ENCODE results near the gene COL5A3. TPM values are rescaled to one million over a fixed set of nuclear protein-coding genes. Genes with fewer than 3 reads are reported as not detected.

COL5A3 gene
- total RNA-seq, 2 donors from 2014 or later: 3.4 to 9.6 TPM

DNA sequence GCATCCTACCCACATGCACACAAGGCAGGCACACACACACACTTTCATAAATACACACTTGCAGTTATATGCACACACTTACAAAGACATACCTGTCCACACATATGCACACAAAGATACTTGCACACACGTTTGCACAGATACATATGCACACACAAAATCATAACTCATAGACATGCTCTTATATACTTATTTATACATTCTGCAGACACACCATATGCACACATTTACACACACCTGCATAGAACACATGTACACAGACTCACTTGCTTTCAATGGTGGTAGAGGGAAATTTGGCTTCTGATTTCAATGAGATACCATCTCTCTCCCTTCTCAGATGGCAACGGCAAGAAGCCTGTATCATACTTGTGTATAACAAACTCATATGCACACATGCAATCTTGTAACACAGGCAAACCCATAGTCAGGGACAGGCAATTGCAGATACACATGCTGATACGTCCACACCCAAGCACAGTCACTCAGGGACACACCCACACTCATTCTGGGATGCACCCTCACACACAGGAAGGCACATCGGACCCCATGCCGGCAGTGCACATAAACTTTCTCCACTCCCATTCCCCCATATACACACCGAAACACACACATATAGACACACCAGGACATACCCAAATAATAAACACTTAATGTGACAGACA, 98.6 kb downstream of the COL5A3 start:
- Histone ChIP-seq H3K27ac (no peak overlapping the region), H3K4me1 (peaks cover 18% of the 10 kb centered on the region), H3K27me3 (no peaks in the 10 kb centered on the region), H3K4me3 (no peak overlapping the region), H3K9me3 (no peaks in the 10 kb centered on the region), H3K36me3 (replicated peaks in 1 of 2; ENCODE audit: insufficient read depth in 1 of 2, low read depth in 2 of 2) (no peaks in the 10 kb centered on the region)
- DNase-seq: no peak
- WGBS, 2 donors: 57% methylated on average over 6 of the region's 6 CpGs
- no peak for ATAC-seq
- no peak for TF ChIP-seq CTCF (IDR thresholded peaks at IDR 0.05)
- no peak for TF ChIP-seq POLR2A (IDR thresholded peaks at IDR 0.05)
- intact Hi-C loops (cut with DNase I): no loop called here

GRCh38 chr19:9910625-9911024, 99.7 kb downstream of the COL5A3 start:
- Histone ChIP-seq H3K27ac (no peak overlapping the region), H3K4me3 (no peak overlapping the region), H3K36me3 (replicated peaks in 1 of 2; ENCODE audit: insufficient read depth in 1 of 2, low read depth in 2 of 2) (no peaks in the 10 kb centered on the region), H3K4me1 (peaks cover 18% of the 10 kb centered on the region), H3K27me3 (no peaks in the 10 kb centered on the region), H3K9me3 (no peaks in the 10 kb centered on the region)
- 78 to 100% methylated on average over 1 of the region's 1 CpG for WGBS, 2 donors
- intact Hi-C loops (cut with DNase I): no loop called here
- TF ChIP-seq CTCF (IDR thresholded peaks at IDR 0.05) (no peak), POLR2A (IDR thresholded peaks at IDR 0.05) (no peak)
- ATAC-seq: no peak
- DNase-seq: no peak

Small RNA genes within 50 kb of the gene (microRNA-seq; reads per million reads assigned to microRNA genes)
- gene MIR5589 (ENCODE audit: borderline number of aligned reads in 2 of 2, borderline replicate concordance in 2 of 2): 0 to 1.4 reads per million in 2 donors

Small RNA genes within 50 kb of the gene (small RNA-seq; reads per million reads assigned to genes)
- gene MIR5589: not detected

Other genes starting within 250 kb of the COL5A3 start
- gene ZNF846, start 241.8 kb downstream of the COL5A3 start, total RNA-seq: 1 to 10 TPM; 4.0 to 4.7 TPM
- 10 to 100 TPM; 16.1 to 25.4 TPM for gene FBXL12, start 191.4 kb downstream of the COL5A3 start, total RNA-seq
- gene UBL5, start 182.6 kb downstream of the COL5A3 start, total RNA-seq: 100 to 1,000 TPM; 113 to 120 TPM
- gene PIN1, start 175.2 kb downstream of the COL5A3 start, total RNA-seq: 10 to 100 TPM; 22.7 to 27.0 TPM
- 10 to 100 TPM in 1 of 2 donors, 1 to 10 TPM in 1; 3.1 to 11.9 TPM for gene OLFM2, start 74.0 kb downstream of the COL5A3 start, total RNA-seq
- gene RDH8, start 3.0 kb upstream of the COL5A3 start, total RNA-seq: not detected
- gene SHFL, start 75.8 kb upstream of the COL5A3 start, total RNA-seq: 10 to 100 TPM; 19.1 to 21.0 TPM
- gene ANGPTL6, start 92.2 kb upstream of the COL5A3 start, total RNA-seq: not detected
- 10 to 100 TPM; 11.5 to 14.0 TPM for gene PPAN, start 95.9 kb upstream of the COL5A3 start, total RNA-seq
- gene P2RY11, start 101.2 kb upstream of the COL5A3 start, total RNA-seq: 1 to 10 TPM; 2.9 to 3.6 TPM
- gene EIF3G, start 109.4 kb upstream of the COL5A3 start, total RNA-seq: 100 to 1,000 TPM; 192 to 209 TPM
- 10 to 100 TPM; 17.9 to 36.6 TPM for gene DNMT1, start 184.4 kb upstream of the COL5A3 start, total RNA-seq
- 1 to 10 TPM; 2.6 to 3.6 TPM for gene S1PR2, start 220.8 kb upstream of the COL5A3 start, total RNA-seq
- gene MRPL4, start 241.7 kb upstream of the COL5A3 start, total RNA-seq: 10 to 100 TPM; 17.9 to 18.1 TPM

Data from body of pancreas (tissue), 4 donors.